Ramos (cell line): ENCODE measurements around the gene ZNF507.

Source experiments
- in situ Hi-C: fragments of 300-500 bp; cut with MboI; formaldehyde crosslinking; loops from one replicate; pipeline ENCODE4 v1.14.3; 2022; ENCODE audit warnings: low sequenced_read_pairs; ENCODE audit not compliant: unreplicated experiment

ZNF507 gene

GRCh38 chr19:32337084-32337808 is 8.2 kb upstream of the ZNF507 start:
- in situ Hi-C loops = no loop called here

GRCh38 chr19:32339423-32339822 is 6.0 kb upstream of the ZNF507 start:
- in situ Hi-C loops = no loop called here

DNA sequence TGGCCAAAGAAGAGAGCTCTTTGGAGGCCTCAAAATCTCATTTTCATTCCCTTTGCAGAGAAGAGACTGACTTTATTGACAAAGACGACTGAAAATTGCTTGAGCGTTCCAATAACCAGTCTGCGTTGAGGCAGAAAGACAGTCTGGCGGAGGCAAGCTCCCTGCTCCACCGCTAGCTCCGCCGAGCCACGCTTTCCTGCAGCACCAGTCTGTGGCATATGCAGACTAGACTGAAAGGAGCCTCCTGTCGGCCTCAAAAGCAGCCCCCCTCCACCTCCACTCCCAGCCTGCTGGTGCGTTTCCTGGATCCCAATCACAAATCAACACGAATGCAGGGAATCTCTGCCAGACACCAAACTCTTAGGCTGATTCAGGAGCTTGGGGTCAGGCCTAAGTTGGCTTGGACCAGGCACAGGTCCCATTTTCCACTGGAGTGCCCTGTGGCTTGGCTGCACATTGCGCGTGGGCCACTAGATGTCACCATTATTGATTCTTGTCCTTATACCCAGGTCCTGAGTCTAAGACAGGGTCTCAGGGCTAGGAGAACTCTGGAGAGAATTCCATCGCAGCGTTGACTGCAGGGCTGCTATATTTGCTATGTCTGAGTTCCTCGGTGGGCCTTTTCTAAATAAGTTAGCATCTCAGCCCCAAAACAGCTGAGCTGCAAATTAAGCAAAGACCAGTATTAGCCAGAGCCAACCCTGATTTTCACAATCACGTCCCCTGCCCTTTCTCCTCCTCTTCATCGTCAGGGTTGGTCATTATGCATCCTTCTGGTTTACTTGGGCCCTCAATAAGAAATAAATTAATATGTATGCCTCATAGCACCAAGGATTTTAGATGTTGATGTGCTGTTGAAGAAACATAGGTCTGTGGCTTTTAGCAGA is 5.2 kb upstream of the ZNF507 start:
- in situ Hi-C loops = no loop called here

DNA sequence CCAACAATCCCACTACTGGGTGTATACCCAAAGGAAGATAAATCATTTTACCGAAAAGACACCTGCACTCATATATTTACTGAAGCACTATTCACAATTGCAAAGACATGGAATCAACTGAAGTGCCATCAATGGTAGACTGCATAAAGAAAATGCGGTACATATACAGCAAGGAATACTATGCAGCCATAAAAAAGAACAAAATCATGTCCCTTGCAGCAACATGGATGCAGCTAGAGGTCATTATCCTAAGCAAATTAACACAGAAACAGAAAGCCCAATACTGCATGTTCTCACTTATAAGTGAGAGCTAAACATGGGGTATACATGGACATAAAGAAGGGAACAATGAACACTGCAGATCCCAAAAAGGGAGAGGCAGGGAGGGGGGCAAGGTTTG is 2.7 kb upstream of the ZNF507 start:
- in situ Hi-C loops = no loop called here

DNA sequence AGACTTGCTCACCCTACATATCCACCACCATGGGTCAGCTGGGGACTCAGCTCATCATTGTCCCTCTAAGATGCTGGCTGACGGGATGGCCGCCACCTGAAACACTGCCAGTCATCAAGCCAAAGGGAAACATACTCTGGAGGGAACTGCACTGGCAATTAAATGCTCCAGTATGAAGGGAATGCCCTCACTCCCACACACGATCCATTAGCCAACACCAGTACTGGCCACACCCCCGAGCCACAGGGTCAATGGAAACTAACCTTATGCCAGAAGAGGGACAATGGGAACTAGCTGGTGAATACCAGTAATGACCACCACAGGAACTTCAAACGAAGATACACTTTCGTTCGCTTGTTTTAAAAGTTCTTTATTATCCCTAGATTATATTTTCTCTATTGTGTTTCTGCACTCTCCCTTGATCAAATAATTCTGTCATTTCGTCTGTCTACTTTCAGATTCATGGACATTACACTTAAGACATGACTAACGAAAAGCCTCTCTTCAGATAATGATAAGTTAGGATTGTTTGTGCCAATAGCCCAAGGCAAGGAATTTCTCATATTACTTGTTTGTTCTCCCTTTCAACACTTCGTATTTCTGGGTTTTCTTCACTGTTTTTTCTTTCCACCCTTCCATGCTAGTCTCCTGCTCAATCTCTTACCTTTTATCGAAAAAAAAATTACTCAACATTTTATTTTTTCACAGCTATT is 1.7 kb upstream of the ZNF507 start:
- in situ Hi-C loops = no loop called here

- in situ Hi-C loops = no loop called here
Observed at GRCh38 chr19:32346901-32347300, 1.5 kb downstream of the ZNF507 start.

DNA sequence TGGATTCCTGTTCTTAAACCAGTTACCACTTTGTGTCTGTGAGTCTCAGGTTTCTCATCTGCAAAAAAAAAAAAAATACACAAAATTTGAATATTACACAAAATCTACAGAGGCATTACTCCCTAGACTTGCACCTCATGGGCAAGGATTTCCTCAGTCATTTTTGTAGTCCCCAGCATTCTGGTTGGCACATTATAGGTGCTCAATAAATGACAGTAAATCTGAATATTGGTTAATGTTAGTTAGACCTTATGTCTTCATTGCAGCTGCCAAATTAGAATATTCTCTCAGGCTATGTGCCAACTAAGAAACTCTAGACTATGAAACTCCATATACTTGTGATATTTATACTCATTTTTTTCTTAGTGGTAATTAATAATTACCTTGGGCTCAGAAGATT is 2.2 kb downstream of the ZNF507 start:
- in situ Hi-C loops = no loop called here

GRCh38 chr19:32349051-32349450 is 3.6 kb downstream of the ZNF507 start:
- in situ Hi-C loops = no loop called here

- in situ Hi-C loops = no loop called here
Observed at GRCh38 chr19:32349724-32350470, 4.5 kb downstream of the ZNF507 start.

DNA sequence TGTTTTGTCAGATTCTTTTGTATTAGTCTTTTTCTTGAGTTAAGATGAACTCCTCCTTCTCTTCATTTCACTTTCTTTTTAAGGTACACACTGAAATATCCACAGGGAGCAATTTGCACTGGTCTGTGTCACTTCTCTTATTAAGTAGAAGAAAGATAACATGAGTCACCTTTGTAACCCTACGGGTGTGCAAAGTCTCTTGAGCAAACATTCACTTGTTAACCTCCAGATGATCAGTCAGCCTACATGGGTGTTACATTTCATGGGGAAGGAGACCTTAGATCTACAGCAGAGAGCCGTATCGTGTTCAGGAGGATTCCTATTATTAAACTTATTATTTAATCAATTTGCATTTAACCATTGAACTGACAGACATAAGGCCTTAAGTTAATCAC is 5.1 kb downstream of the ZNF507 start:
- in situ Hi-C loops = no loop called here

DNA sequence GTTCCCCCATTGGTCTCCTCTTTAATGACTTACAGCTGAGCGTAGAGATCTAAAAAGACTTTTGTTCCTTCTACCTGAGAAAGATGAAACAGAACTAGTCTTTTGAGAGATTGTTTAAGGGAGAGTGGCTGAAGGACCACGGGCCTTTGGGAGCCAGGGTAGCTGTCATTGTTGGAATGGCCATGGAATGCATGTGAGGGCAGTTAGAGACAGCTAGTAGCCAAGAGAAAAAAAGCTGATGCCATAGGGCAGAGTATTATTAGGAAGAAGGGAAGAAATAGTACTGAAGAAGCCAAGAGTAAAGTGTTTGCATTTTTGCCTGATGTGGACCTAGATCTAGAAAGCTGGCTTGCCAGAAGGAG is 5.6 kb downstream of the ZNF507 start:
- in situ Hi-C loops = no loop called here

- in situ Hi-C loops = no loop called here
Observed at GRCh38 chr19:32352241-32352630, 6.8 kb downstream of the ZNF507 start.

DNA sequence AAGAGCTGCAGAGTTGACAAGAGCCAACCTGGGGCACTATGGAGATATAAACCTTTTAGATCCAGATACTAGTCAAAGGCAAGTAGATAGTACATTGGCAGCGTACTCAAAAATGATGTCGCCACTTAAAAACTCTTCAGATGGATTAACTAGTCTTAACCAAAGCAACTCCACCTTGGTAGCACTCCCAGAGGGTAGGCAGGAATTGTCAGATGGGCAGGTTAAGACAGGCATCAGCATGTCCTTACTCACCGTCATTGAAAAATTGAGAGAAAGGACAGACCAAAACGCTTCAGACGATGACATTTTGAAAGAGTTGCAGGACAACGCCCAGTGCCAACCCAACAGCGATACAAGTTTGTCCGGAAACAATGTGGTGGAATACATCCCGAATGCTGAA is 8.9 kb downstream of the ZNF507 start:
- in situ Hi-C loops = no loop called here

DNA sequence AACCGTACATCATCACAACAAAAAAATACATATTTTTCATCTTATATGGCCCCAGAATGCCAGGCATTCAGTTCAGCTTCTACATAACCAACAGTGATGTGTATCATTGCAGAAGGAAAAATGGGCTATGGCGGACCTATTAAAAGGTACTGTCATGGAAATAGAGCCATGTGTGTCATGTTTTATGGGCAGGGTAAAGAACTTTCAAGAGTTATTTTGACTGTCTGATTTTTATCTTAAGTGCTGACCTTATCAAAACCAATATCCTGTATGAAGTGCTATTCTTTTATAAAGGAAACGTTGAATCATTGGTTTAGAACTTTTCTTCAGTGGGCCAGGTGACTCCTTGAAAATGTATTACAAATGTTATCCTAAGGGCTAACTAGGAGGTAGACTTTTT is 9.9 kb downstream of the ZNF507 start:
- in situ Hi-C loops = no loop called here

- in situ Hi-C loops = no loop called here
Observed at GRCh38 chr19:32357720-32358119, 12.3 kb downstream of the ZNF507 start.

GRCh38 chr19:32358321-32358720 is 12.9 kb downstream of the ZNF507 start:
- in situ Hi-C loops = no loop called here

GRCh38 chr19:32359581-32359980 is 14.2 kb downstream of the ZNF507 start:
- in situ Hi-C loops = no loop called here

- in situ Hi-C loops = no loop called here
Observed at GRCh38 chr19:32361574-32362317, 16.3 kb downstream of the ZNF507 start.

- in situ Hi-C loops = no loop called here
Observed at GRCh38 chr19:32362318-32362691, 16.9 kb downstream of the ZNF507 start.

- in situ Hi-C loops = no loop called here
Observed at GRCh38 chr19:32363175-32363574, 17.8 kb downstream of the ZNF507 start.
